HepG2 (cell line): ENCODE data around the gene EIF3L. TPM values are rescaled to one million over a fixed set of nuclear protein-coding genes. Genes with fewer than 3 reads are reported as not detected.
A peak's percentile ranks its signal among the peaks of the same experiment; 100 is the strongest.

Experiments used
- ARHGAP35 ChIP-seq: sonication (generic); formaldehyde crosslinking; IDR thresholded peaks from 2 replicates; pipeline ENCODE4 v1.9.0; 2022; ENCODE audit warnings: mild to moderate bottlenecking, inconsistent platforms, moderate library complexity, missing genetic modification reagents, borderline replicate concordance
- ATF7-NPFF ChIP-seq: sonication (generic); formaldehyde crosslinking; IDR thresholded peaks from 2 replicates; pipeline ENCODE4 v1.8.1; 2023; ENCODE audit warnings: mild to moderate bottlenecking, low read depth, missing genetic modification reagents, moderate library complexity
- DBP ChIP-seq: sonication (generic); formaldehyde crosslinking; IDR thresholded peaks from 2 replicates; pipeline ENCODE4 v1.4.0; 2020; ENCODE audit warnings: missing genetic modification reagents; ENCODE audit errors: not compliant biosample characterization
- GZF1 ChIP-seq: sonication (generic); formaldehyde crosslinking; IDR thresholded peaks from 2 replicates; pipeline ENCODE4 v1.5.1; 2020; ENCODE audit warnings: mild to moderate bottlenecking, missing genetic modification reagents
- HMGXB3 ChIP-seq: sonication (generic); formaldehyde crosslinking; IDR thresholded peaks from 2 replicates; pipeline ENCODE4 v1.4.0; 2020; ENCODE audit warnings: missing genetic modification reagents, borderline replicate concordance
- JUNB ChIP-seq: sonication (generic); formaldehyde crosslinking; IDR thresholded peaks from 2 replicates; pipeline ENCODE4 v1.8.0; 2022; ENCODE audit warnings: missing genetic modification reagents, mild to moderate bottlenecking, borderline replicate concordance
- TRAFD1 ChIP-seq: sonication (generic); formaldehyde crosslinking; IDR thresholded peaks from 2 replicates; pipeline ENCODE4 v1.5.1; 2020; ENCODE audit warnings: missing genetic modification reagents, mild to moderate bottlenecking, borderline replicate concordance
- ZBTB26 ChIP-seq: IDR thresholded peaks from 2 replicates; pipeline ENCODE4 v1.6.1; 2016; ENCODE audit warnings: missing compliant biosample characterization, missing genetic modification reagents, borderline replicate concordance
- ZFP41 ChIP-seq: sonication (generic); formaldehyde crosslinking; IDR thresholded peaks from 2 replicates; pipeline ENCODE4 v1.4.0; 2020; ENCODE audit warnings: mild to moderate bottlenecking, missing genetic modification reagents, borderline replicate concordance
- ZNF451 ChIP-seq: sonication (generic); formaldehyde crosslinking; IDR thresholded peaks from 2 replicates; pipeline ENCODE4 v1.5.0; 2020; ENCODE audit warnings: mild to moderate bottlenecking, missing genetic modification reagents
- ZNF512B ChIP-seq: sonication (generic); formaldehyde crosslinking; IDR thresholded peaks from 2 replicates; pipeline ENCODE4 v1.5.1; 2020; ENCODE audit warnings: missing genetic modification reagents, mild to moderate bottlenecking, borderline replicate concordance
- ZNF543 ChIP-seq: sonication (generic); formaldehyde crosslinking; IDR thresholded peaks from 2 replicates; pipeline ENCODE4 v1.4.0; 2020; ENCODE audit warnings: mild to moderate bottlenecking, missing genetic modification reagents
- ZNF672 ChIP-seq: sonication (generic); formaldehyde crosslinking; IDR thresholded peaks from 2 replicates; pipeline ENCODE4 v1.8.1; 2022; ENCODE audit warnings: missing genetic modification reagents
- ZNF879 ChIP-seq: sonication (generic); formaldehyde crosslinking; IDR thresholded peaks from 2 replicates; pipeline ENCODE4 v1.8.1; 2023; ENCODE audit warnings: missing genetic modification reagents
- polyA plus RNA-seq, 8 experiments: library from polyadenylated mRNA; depleted of rRNA in 3 of 8; stranded (reverse) in 7 of 8; unstranded in 1 of 8; fragments of >200 nt; fragmentation: Illumina TruSeq in 4 of 8; extraction: Trizol in 4 of 8; gene quantifications; 2 replicates each; pipeline versions ENCODE4 v1.2.1 to v1.2.3, GENCODE V29; 2011 to 2016; ENCODE audit warnings: low read depth in 4 of 8, missing spikeins in 1 of 8, mixed read lengths in 1 of 8; ENCODE audit not compliant: insufficient read depth in 1 of 8
- total RNA-seq, 5 experiments: library from RNA; depleted of rRNA; stranded (reverse); fragments of >200 nt; fragmentation: Illumina TruSeq; extraction: Trizol; gene quantifications; 2 replicates each; pipeline ENCODE4 v1.2.3, GENCODE V29; 2016; ENCODE audit warnings: low read depth in 1 of 5

EIF3L gene
- total and polyA plus RNA-seq, 2 of the 13 experiments (the other 11 are each of a cell fraction or from before 2014, with no cell fraction given) = 514 to 793 TPM

- TF ChIP-seq HMGXB3 (CRISPR knock-in tag) (peak; percentile 93), TRAFD1 (CRISPR knock-in tag) (no peak), ZNF543 (CRISPR knock-in tag) (0 out of 2 replicates have a peak, but pooled peaks have one; percentile 42), ZNF512B (CRISPR knock-in tag) (no peak), ATF7-NPFF (peak; percentile 53), ZNF879 (CRISPR knock-in tag) (no peak), DBP (CRISPR knock-in tag) (no peak), GZF1 (CRISPR knock-in tag) (no peak), ARHGAP35 (CRISPR knock-in tag) (peak; percentile 22; the same call in 1 of the 2 replicates), ZFP41 (no peak), ZNF672 (CRISPR knock-in tag) (no peak), JUNB (CRISPR knock-in tag) (no peak), ZNF451 (CRISPR knock-in tag) (peak; percentile 86; the same call in 1 of the 2 replicates), ZBTB26 (CRISPR knock-in tag) (peak; percentile 64; the same call in 1 of the 2 replicates)
Measured at GRCh38 chr22:37817705-37818408, 31.4 kb upstream of the EIF3L start (continued).
